A549 (cell line): ENCODE results near the gene NTSR1. TPM values are rescaled to one million over a fixed set of nuclear protein-coding genes. Genes with fewer than 3 reads are reported as not detected.

ENCODE experiments used
- ATAC-seq, 2 experiments: fragments of 200-7000 bp in 1 of 2; fragments of >200 bp in 1 of 2; cut with Nextera tagmentation in 1 of 2; cut with Tn5 transposase in 1 of 2; 3 replicates each; pipeline versions ENCODE4 v1.8.0 to v1.9.1; 2018 to 2020; ENCODE audit warnings: mild to moderate bottlenecking in 1 of 2, moderate library complexity in 1 of 2
- CTCF ChIA-PET: fragments of 300-600 bp; sonication (Branson Sonifier 250); formaldehyde crosslinking; extraction: SDS; loops from one replicate; lab custom pipeline; 2021; ENCODE audit warnings: antibody characterized with exemption, inconsistent platforms; lab: Yijun Ruan, JAX
- POLR2A ChIA-PET: fragments of 350-600 bp; formaldehyde crosslinking; extraction: SDS; loops from one replicate; lab custom pipeline; 2021; ENCODE audit warnings: antibody characterized with exemption, inconsistent platforms; lab: Yijun Ruan, JAX
- DNase-seq, 2 experiments: peaks; one replicate each; pipeline versions ENCODE4 v3.0.0 to v3.0.0-alpha.2; 2011 to 2016; ENCODE audit warnings: low read depth in 1 of 2, low spot score in 1 of 2
- FAIRE-seq: peaks from 2 replicates; lab custom pipeline; 2011; peaks lifted over from hg19 to GRCh38; lab: Jason Lieb, UNC
- H3K27ac ChIP-seq, 2 experiments: fragments of >200 bp; sonication (Bioruptor Twin); formaldehyde crosslinking; 3 replicates each; pipeline ENCODE4 v1.5.1; 2016 to 2017
- H3K4me1 ChIP-seq: fragments of >200 bp; sonication (Bioruptor Twin); formaldehyde crosslinking; 3 replicates; pipeline ENCODE4 v1.6.1; 2016
- H3K4me2 ChIP-seq: fragments of >200 bp; sonication (Bioruptor Twin); formaldehyde crosslinking; 3 replicates; pipeline ENCODE4 v1.6.1; 2016
- H3K4me3 ChIP-seq: fragments of >200 bp; sonication (Bioruptor Twin); formaldehyde crosslinking; 3 replicates; pipeline ENCODE4 v1.5.1; 2016
- H3K9me3 ChIP-seq: fragments of >200 bp; sonication (Bioruptor Twin); formaldehyde crosslinking; 3 replicates; pipeline ENCODE4 v1.6.1; 2016
- CBX2 ChIP-seq: fragments of 200-600 bp; sonication (generic); IDR thresholded peaks from 2 replicates; pipeline ENCODE4 v1.6.1; 2016; ENCODE audit warnings: low read depth, mild to moderate bottlenecking, borderline replicate concordance
- CBX8 ChIP-seq: fragments of 200-600 bp; sonication (generic); IDR thresholded peaks from 2 replicates; pipeline ENCODE4 v1.6.1; 2016
- CHD2 ChIP-seq: fragments of 150-350 bp; IDR thresholded peaks from 2 replicates; pipeline ENCODE4 v1.6.1; 2014; ENCODE audit warnings: low read length; ENCODE audit not compliant: partially characterized antibody
- EHMT2 ChIP-seq: fragments of 200-600 bp; sonication (generic); IDR thresholded peaks from 2 replicates; pipeline ENCODE4 v1.6.1; 2016; ENCODE audit warnings: antibody characterized with exemption, low read depth, mild to moderate bottlenecking, moderate library complexity
- ESRRA ChIP-seq: fragments of 150-350 bp; IDR thresholded peaks from 2 replicates; pipeline ENCODE4 v1.6.1; 2014; ENCODE audit warnings: mild to moderate bottlenecking, low read length, borderline replicate concordance
- FOSL2 ChIP-seq, 2 experiments: fragments of 450-650 bp in 1 of 2; fragments of >200 bp in 1 of 2; sonication (Bioruptor Twin) in 1 of 2; formaldehyde crosslinking; IDR thresholded peaks; 2 replicates each; pipeline versions ENCODE4 v1.5.0 to v1.6.1; 2016 to 2020; ENCODE audit warnings: mild to moderate bottlenecking in 1 of 2, moderate library complexity in 1 of 2
- FOXS1 ChIP-seq: fragments of 250-450 bp; sonication (Bioruptor Pico); IDR thresholded peaks from 2 replicates; pipeline ENCODE4 v1.5.0; 2020; ENCODE audit warnings: mild to moderate bottlenecking, moderate library complexity
- GATA3 ChIP-seq: IDR thresholded peaks from 2 replicates; pipeline ENCODE4 v1.6.1; 2012; ENCODE audit warnings: borderline replicate concordance
- HOXA7 ChIP-seq: fragments of 250-450 bp; sonication (Bioruptor Pico); IDR thresholded peaks from 2 replicates; pipeline ENCODE4 v1.5.0; 2020; ENCODE audit warnings: mild to moderate bottlenecking, moderate library complexity
- HOXB13 ChIP-seq: fragments of 250-450 bp; sonication (Bioruptor Pico); IDR thresholded peaks from 2 replicates; pipeline ENCODE4 v1.5.0; 2020; ENCODE audit warnings: low read depth, mild to moderate bottlenecking, moderate library complexity
- HOXB5 ChIP-seq: fragments of 250-450 bp; sonication (Bioruptor Pico); IDR thresholded peaks from 2 replicates; pipeline ENCODE4 v1.5.0; 2020; ENCODE audit warnings: mild to moderate bottlenecking, moderate library complexity
- JUN ChIP-seq, 2 experiments: fragments of >200 bp; sonication (Bioruptor Twin); formaldehyde crosslinking; IDR thresholded peaks; 2 replicates in 1 of 2; 3 replicates in 1 of 2; pipeline ENCODE4 v1.6.1; 2016 to 2017
- JUNB ChIP-seq: fragments of >200 bp; sonication (Bioruptor Twin); formaldehyde crosslinking; IDR thresholded peaks from 2 replicates; pipeline ENCODE4 v1.6.1; 2016
- MAFK ChIP-seq: fragments of 450-650 bp; IDR thresholded peaks from 2 replicates; pipeline ENCODE4 v1.6.1; 2014; ENCODE audit not compliant: partially characterized antibody
- MAZ ChIP-seq: fragments of 150-350 bp; IDR thresholded peaks from 2 replicates; pipeline ENCODE4 v1.6.1; 2014; ENCODE audit warnings: antibody characterized with exemption, low read depth, low read length, borderline replicate concordance
- MYC ChIP-seq: IDR thresholded peaks from 2 replicates; pipeline ENCODE4 v1.6.1; 2012; ENCODE audit warnings: mild to moderate bottlenecking, inconsistent platforms, low read length, improper control_type of control experiment, borderline replicate concordance
- NFE2L2 ChIP-seq: fragments of 150-350 bp; conservative IDR thresholded peaks from 2 replicates; pipeline ENCODE4 v1.6.1; 2014; ENCODE audit warnings: low read length
- POLR2AphosphoS2 ChIP-seq: conservative IDR thresholded peaks from 2 replicates; pipeline ENCODE4 v1.6.1; 2012; ENCODE audit warnings: low read length, improper control_type of control experiment, inconsistent platforms
- RAD21 ChIP-seq, 2 experiments: fragments of >200 bp in 1 of 2; sonication (Bioruptor Twin) in 1 of 2; formaldehyde crosslinking in 1 of 2; IDR thresholded peaks in 1 of 2; conservative IDR thresholded peaks in 1 of 2; 2 replicates in 1 of 2; 3 replicates in 1 of 2; pipeline ENCODE4 v1.6.1; 2012 to 2018; ENCODE audit warnings: inconsistent platforms in 1 of 2
- SREBF2 ChIP-seq: fragments of 450-650 bp; IDR thresholded peaks from 2 replicates; pipeline ENCODE4 v1.6.1; 2014; ENCODE audit warnings: mild to moderate bottlenecking, moderate library complexity
- TP53 ChIP-seq: fragments of 250-450 bp; sonication (Bioruptor Pico); IDR thresholded peaks from 2 replicates; pipeline ENCODE4 v1.5.0; 2021; ENCODE audit warnings: mild to moderate bottlenecking, moderate library complexity
- ZC3H11A ChIP-seq: fragments of 450-650 bp; IDR thresholded peaks from 2 replicates; pipeline ENCODE4 v1.6.1; 2014; ENCODE audit warnings: antibody characterized with exemption, mild to moderate bottlenecking
- ZNF302 ChIP-seq: fragments of 250-450 bp; sonication (Bioruptor Pico); IDR thresholded peaks from 2 replicates; pipeline ENCODE4 v1.9.0; 2021; ENCODE audit warnings: inconsistent platforms, mild to moderate bottlenecking, moderate library complexity
- WGBS: methylation state at CpG from one replicate; pipeline ENCODE4 v1.1.6; 2017; ENCODE audit errors: missing lambda C conversion rate; 5-methylcytosine and 5-hydroxymethylcytosine counted together
- polyA plus RNA-seq, 4 experiments: library from polyadenylated mRNA; depleted of rRNA in 3 of 4; stranded (reverse); fragments of >200 nt; fragmentation: RNase III in 1 of 4; extraction: RNeasy Plus Mini Kit Qiagen cat#74134 plus additional on column Dnase treatment in 1 of 4; gene quantifications; 2 replicates in 3 of 4; 3 replicates in 1 of 4; pipeline ENCODE4 v1.2.3, GENCODE V29; 2011 to 2017
- TF ChIP-seq, protein P1 (sequence below): fragments of 250-450 bp; sonication (Bioruptor Pico); IDR thresholded peaks from 2 replicates; pipeline ENCODE4 v1.5.0; 2020; ENCODE audit warnings: low read depth, mild to moderate bottlenecking, moderate library complexity
- TF ChIP-seq, protein P2 (sequence below): IDR thresholded peaks from 2 replicates; pipeline ENCODE4 v1.6.1; 2012
- TF ChIP-seq, protein P3 (sequence below): fragments of >200 bp; sonication (Bioruptor Twin); formaldehyde crosslinking; IDR thresholded peaks from 3 replicates; pipeline ENCODE4 v1.5.1; 2016
- TF ChIP-seq, protein P4 (sequence below): fragments of 250-450 bp; sonication (Bioruptor Pico); IDR thresholded peaks from 2 replicates; pipeline ENCODE4 v1.5.0; 2021; ENCODE audit warnings: mild to moderate bottlenecking, moderate library complexity, borderline replicate concordance
- TF ChIP-seq, protein P5 (sequence below): fragments of >200 bp; sonication (Bioruptor Twin); formaldehyde crosslinking; IDR thresholded peaks from 2 replicates; pipeline ENCODE4 v1.6.1; 2016
- TF ChIP-seq, protein P6 (sequence below): fragments of >200 bp; sonication (Bioruptor Twin); formaldehyde crosslinking; IDR thresholded peaks from 3 replicates; pipeline ENCODE4 v1.6.1; 2016

Gene NTSR1
- polyA plus RNA-seq, 2 of the 4 experiments (the other 2 are of a cell fraction), result 0.03 TPM; not detected in 1

DNA sequence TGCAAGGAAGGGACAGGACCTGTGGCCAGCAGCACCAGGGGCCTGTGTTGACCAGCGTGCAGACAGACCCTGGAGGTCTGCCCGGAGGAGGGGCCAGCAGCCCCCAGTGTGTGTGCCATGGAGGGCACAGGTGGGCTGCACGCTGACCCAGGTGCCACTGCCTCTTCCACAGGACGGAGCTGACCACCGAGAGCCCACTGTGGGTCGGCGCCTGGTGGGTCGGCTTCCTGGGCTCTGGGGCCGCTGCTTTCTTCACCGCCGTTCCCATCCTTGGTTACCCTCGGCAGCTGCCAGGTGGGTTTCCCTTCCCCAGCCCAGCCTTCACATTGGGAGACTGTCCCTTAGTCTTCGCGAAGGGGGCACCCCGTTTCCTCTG is 48.4 kb upstream of the NTSR1 start:
- H3K4me1 ChIP-seq, result 0 out of 3 replicates have a peak, but pooled peaks cover 5% of the 10 kb centered on the region
- WGBS, result 90% methylated on average over 14 of the region's 15 CpGs
- no peaks in the 10 kb centered on the region for H3K9me3 ChIP-seq
- H3K27ac ChIP-seq, result no peak overlapping the region
- ATAC-seq (no peak), FAIRE-seq (no peak), DNase-seq (no peak)
- no peak overlapping the region for H3K4me2 ChIP-seq
- no peak for TF ChIP-seq MYC
- no peak for TF ChIP-seq MAZ
- TF ChIP-seq ZNF302 (CRISPR knock-in tag), result no peak
- TF ChIP-seq, protein P1, sequence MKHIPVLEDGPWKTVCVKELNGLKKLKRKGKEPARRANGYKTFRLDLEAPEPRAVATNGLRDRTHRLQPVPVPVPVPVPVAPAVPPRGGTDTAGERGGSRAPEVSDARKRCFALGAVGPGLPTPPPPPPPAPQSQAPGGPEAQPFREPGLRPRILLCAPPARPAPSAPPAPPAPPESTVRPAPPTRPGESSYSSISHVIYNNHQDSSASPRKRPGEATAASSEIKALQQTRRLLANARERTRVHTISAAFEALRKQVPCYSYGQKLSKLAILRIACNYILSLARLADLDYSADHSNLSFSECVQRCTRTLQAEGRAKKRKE (CRISPR knock-in tag), result no peak
- TF ChIP-seq EHMT2, result no peak
- TF ChIP-seq ESRRA, result no peak
- no peak for TF ChIP-seq FOSL2 (IDR thresholded peaks at IDR 0.05)
- TF ChIP-seq FOSL2 (CRISPR knock-in tag; IDR thresholded peaks at IDR 0.05), result no peak
- no peak for TF ChIP-seq CBX8
- no peak for TF ChIP-seq POLR2AphosphoS2
- no peak for TF ChIP-seq CHD2
- TF ChIP-seq JUNB, result no peak
- TF ChIP-seq HOXB13 (CRISPR knock-in tag), result no peak
- TF ChIP-seq, protein P2, sequence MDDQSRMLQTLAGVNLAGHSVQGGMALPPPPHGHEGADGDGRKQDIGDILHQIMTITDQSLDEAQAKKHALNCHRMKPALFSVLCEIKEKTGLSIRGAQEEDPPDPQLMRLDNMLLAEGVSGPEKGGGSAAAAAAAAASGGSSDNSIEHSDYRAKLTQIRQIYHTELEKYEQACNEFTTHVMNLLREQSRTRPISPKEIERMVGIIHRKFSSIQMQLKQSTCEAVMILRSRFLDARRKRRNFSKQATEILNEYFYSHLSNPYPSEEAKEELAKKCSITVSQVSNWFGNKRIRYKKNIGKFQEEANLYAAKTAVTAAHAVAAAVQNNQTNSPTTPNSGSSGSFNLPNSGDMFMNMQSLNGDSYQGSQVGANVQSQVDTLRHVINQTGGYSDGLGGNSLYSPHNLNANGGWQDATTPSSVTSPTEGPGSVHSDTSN, result no peak
- no peak for TF ChIP-seq MAFK
- no peak for TF ChIP-seq NFE2L2
- TF ChIP-seq HOXA7 (CRISPR knock-in tag), result no peak
- no peak for TF ChIP-seq HOXB5 (CRISPR knock-in tag)
- ChIA-PET POLR2A (no interaction called here), CTCF (interaction anchor here (0.8 to 1.6 kb wide), 7 partner anchors 8 to 147 kb away, joined by 3 to 10 read pairs (median 4); no protein-coding TSS in a partner anchor)
- H3K4me3 ChIP-seq, result no peak overlapping the region

DNA sequence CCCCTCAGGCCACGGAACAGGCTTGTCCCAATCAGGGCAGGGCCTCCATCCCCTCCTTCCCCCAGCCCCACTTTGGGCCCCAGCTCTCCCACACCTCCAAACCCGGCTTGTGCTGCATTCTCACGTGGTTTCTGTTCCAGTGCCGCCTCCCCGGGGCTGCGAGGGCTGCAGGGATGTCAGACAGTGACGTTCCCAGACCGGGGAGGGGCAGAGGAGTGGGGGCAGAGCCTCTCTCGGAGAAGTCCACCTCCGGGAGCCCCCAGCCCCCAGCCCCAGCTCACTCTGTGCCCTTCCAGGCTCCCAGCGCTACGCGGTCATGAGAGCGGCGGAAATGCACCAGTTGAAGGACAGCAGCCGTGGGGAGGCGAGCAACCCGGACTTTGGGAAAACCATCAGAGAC is 47.9 kb upstream of the NTSR1 start:
- no peak overlapping the region for H3K4me2 ChIP-seq
- FAIRE-seq, result no peak
- ChIA-PET CTCF (interaction anchor here (0.8 to 15.7 kb wide), 5 partner anchors 9 to 147 kb away, joined by 3 to 311 read pairs (median 5); no protein-coding TSS in a partner anchor), POLR2A (no interaction called here)
- H3K9me3 ChIP-seq, result no peaks in the 10 kb centered on the region
- H3K4me3 ChIP-seq, result no peak overlapping the region
- ATAC-seq, result no peak
- TF ChIP-seq, protein P3, sequence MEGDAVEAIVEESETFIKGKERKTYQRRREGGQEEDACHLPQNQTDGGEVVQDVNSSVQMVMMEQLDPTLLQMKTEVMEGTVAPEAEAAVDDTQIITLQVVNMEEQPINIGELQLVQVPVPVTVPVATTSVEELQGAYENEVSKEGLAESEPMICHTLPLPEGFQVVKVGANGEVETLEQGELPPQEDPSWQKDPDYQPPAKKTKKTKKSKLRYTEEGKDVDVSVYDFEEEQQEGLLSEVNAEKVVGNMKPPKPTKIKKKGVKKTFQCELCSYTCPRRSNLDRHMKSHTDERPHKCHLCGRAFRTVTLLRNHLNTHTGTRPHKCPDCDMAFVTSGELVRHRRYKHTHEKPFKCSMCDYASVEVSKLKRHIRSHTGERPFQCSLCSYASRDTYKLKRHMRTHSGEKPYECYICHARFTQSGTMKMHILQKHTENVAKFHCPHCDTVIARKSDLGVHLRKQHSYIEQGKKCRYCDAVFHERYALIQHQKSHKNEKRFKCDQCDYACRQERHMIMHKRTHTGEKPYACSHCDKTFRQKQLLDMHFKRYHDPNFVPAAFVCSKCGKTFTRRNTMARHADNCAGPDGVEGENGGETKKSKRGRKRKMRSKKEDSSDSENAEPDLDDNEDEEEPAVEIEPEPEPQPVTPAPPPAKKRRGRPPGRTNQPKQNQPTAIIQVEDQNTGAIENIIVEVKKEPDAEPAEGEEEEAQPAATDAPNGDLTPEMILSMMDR, result no peak
- TF ChIP-seq JUN (IDR thresholded peaks at IDR 0.05), result no peak
- TF ChIP-seq EHMT2, result no peak
- TF ChIP-seq, protein P4, sequence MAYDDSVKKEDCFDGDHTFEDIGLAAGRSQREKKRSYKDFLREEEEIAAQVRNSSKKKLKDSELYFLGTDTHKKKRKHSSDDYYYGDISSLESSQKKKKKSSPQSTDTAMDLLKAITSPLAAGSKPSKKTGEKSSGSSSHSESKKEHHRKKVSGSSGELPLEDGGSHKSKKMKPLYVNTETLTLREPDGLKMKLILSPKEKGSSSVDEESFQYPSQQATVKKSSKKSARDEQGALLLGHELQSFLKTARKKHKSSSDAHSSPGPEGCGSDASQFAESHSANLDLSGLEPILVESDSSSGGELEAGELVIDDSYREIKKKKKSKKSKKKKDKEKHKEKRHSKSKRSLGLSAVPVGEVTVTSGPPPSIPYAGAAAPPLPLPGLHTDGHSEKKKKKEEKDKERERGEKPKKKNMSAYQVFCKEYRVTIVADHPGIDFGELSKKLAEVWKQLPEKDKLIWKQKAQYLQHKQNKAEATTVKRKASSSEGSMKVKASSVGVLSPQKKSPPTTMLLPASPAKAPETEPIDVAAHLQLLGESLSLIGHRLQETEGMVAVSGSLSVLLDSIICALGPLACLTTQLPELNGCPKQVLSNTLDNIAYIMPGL (CRISPR knock-in tag), result no peak
- TF ChIP-seq FOXS1, result no peak
- no peak for TF ChIP-seq CBX2
- TF ChIP-seq MAZ, result no peak
- TF ChIP-seq RAD21 (conservative IDR thresholded peaks at IDR 0.05 in 1 of 2, IDR thresholded peaks at IDR 0.05 in 1 of 2), result no peak
- TF ChIP-seq NFE2L2, result no peak
- no peak for TF ChIP-seq SREBF2
- no peak for TF ChIP-seq ZC3H11A
- TF ChIP-seq GATA3, result no peak
- TF ChIP-seq, protein P5, sequence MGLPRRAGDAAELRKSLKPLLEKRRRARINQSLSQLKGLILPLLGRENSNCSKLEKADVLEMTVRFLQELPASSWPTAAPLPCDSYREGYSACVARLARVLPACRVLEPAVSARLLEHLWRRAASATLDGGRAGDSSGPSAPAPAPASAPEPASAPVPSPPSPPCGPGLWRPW, result no peak
- no peak for TF ChIP-seq CBX8
- TF ChIP-seq POLR2AphosphoS2, result no peak
- TF ChIP-seq, protein P6, sequence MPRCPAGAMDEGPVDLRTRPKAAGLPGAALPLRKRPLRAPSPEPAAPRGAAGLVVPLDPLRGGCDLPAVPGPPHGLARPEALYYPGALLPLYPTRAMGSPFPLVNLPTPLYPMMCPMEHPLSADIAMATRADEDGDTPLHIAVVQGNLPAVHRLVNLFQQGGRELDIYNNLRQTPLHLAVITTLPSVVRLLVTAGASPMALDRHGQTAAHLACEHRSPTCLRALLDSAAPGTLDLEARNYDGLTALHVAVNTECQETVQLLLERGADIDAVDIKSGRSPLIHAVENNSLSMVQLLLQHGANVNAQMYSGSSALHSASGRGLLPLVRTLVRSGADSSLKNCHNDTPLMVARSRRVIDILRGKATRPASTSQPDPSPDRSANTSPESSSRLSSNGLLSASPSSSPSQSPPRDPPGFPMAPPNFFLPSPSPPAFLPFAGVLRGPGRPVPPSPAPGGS, result no peak
- TF ChIP-seq TP53 (CRISPR knock-in tag), result no peak
- H3K4me1 ChIP-seq, result 0 out of 3 replicates have a peak, but pooled peaks cover 5% of the 10 kb centered on the region
- no peak for DNase-seq
- WGBS, result 85% methylated on average over 18 of the region's 18 CpGs
- H3K27ac ChIP-seq, result no peak overlapping the region
